Middle frontal gyrus (tissue), 1 donor: ENCODE data around the gene SP1.
A peak's percentile ranks its signal among the peaks of the same experiment; 100 is the strongest.
"Not testable (repeated sequence)": the region's sequence is repeated elsewhere in the genome, so short reads cannot be mapped to it uniquely, and the experiment has no call there.

Source experiments
- DNase-seq: peaks from one replicate; pipeline ENCODE4 v3.0.0-alpha.2; 2015; ENCODE audit warnings: low spot score; ENCODE audit errors: extremely low spot score

The SP1 gene

GRCh38 chr12:53380104-53380793, at the start of gene SP1:
SP1 (plus strand) TSS chr12:53380176; CDS start chr12:53380292, 116 bp downstream.
- peak; percentile 61 for DNase-seq

GRCh38 chr12:53330671-53331070, 49.3 kb upstream of the SP1 start:
- DNase-seq, result no peak

GRCh38 chr12:53332339-53332738, 47.6 kb upstream of the SP1 start:
- not testable (repeated sequence) for DNase-seq

GRCh38 chr12:53332744-53333143, 47.2 kb upstream of the SP1 start:
- DNase-seq, result no peak

- no peak for DNase-seq
Measured at GRCh38 chr12:53333289-53333688, 46.7 kb upstream of the SP1 start.

- no peak for DNase-seq
Measured at GRCh38 chr12:53333845-53334244, 46.1 kb upstream of the SP1 start.

GRCh38 chr12:53334822-53335221, 45.2 kb upstream of the SP1 start:
- no peak for DNase-seq

- no peak for DNase-seq
Measured at GRCh38 chr12:53336181-53336681, 43.7 kb upstream of the SP1 start, which contains the start of gene SP7. SP7 (minus strand) TSS chr12:53336354; CDS start chr12:53335646, 708 bp downstream.

GRCh38 chr12:53338017-53338416, 42.0 kb upstream of the SP1 start:
- DNase-seq, result no peak

GRCh38 chr12:53338916-53339315, 41.1 kb upstream of the SP1 start:
- no peak for DNase-seq

GRCh38 chr12:53340398-53340797, 39.6 kb upstream of the SP1 start:
- DNase-seq, result no peak

GRCh38 chr12:53343449-53343848, 36.5 kb upstream of the SP1 start:
- no peak for DNase-seq

GRCh38 chr12:53343969-53344368, 36.0 kb upstream of the SP1 start:
- no peak for DNase-seq

GRCh38 chr12:53344487-53344823, 35.5 kb upstream of the SP1 start:
- DNase-seq, result no peak

GRCh38 chr12:53344824-53345485, 35.0 kb upstream of the SP1 start:
- DNase-seq, result peak; percentile 71

- DNase-seq, result no peak
Measured at GRCh38 chr12:53345486-53346188, 34.3 kb upstream of the SP1 start.

GRCh38 chr12:53346491-53346890, 33.5 kb upstream of the SP1 start:
- DNase-seq, result no peak

- DNase-seq, result no peak
Measured at GRCh38 chr12:53347905-53348304, 32.1 kb upstream of the SP1 start.

- peak; percentile 82 for DNase-seq
Measured at GRCh38 chr12:53352331-53353256, 27.4 kb upstream of the SP1 start.

GRCh38 chr12:53353257-53353655, 26.7 kb upstream of the SP1 start:
- DNase-seq, result no peak

GRCh38 chr12:53355121-53355520, 24.9 kb upstream of the SP1 start:
- no peak for DNase-seq
